22Rv1 (cell line): ENCODE results near the gene MAN2A1.

ENCODE experiments used
- H3K27ac ChIP-seq: fragments of 450-650 bp; 2 replicates; pipeline ENCODE4 v1.5.1; 2017
- ZFX ChIP-seq: fragments of 450-650 bp; IDR thresholded peaks from 2 replicates; pipeline ENCODE4 v1.6.1; 2017; ENCODE audit warnings: antibody characterized with exemption, borderline replicate concordance
- TF ChIP-seq, protein P1 (sequence below): fragments of 450-650 bp; IDR thresholded peaks from 2 replicates; pipeline ENCODE4 v1.5.1; 2017; ENCODE audit warnings: mild to moderate bottlenecking

MAN2A1 gene

DNA sequence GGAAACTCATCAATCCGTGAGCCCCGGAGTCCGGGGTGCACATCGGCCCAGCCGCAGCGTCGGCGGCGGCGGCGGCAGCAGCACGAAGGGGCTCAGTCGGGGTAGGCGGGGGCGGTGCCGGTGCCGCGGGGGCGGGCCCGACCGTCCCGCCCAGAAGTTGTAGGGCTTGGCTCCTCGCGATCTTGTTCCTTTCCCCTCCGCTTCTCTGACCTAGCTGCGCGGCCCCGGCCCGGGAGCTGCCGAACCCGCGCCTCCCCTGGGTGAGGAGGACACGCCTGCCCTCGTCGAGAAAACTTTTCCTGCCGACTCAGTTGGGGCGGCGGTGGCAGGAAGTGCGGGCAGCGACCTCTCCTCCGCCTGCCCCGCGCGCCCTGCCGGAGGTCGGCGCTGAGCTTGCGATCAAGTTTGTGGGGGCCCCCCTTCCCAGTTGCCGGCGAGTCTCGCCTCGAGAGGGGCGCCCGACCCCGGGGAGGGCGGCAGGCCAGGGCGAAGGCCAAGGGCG is at the start of gene MAN2A1:
MAN2A1 (plus strand) TSS at position 188 of the 502 bp plus-strand sequence. CDS start 491 bp downstream, outside the sequence.
- peak within 1 kb of the TSS; percentile 98 for H3K27ac ChIP-seq
- TF ChIP-seq ZFX: no peak
- TF ChIP-seq, protein P1, sequence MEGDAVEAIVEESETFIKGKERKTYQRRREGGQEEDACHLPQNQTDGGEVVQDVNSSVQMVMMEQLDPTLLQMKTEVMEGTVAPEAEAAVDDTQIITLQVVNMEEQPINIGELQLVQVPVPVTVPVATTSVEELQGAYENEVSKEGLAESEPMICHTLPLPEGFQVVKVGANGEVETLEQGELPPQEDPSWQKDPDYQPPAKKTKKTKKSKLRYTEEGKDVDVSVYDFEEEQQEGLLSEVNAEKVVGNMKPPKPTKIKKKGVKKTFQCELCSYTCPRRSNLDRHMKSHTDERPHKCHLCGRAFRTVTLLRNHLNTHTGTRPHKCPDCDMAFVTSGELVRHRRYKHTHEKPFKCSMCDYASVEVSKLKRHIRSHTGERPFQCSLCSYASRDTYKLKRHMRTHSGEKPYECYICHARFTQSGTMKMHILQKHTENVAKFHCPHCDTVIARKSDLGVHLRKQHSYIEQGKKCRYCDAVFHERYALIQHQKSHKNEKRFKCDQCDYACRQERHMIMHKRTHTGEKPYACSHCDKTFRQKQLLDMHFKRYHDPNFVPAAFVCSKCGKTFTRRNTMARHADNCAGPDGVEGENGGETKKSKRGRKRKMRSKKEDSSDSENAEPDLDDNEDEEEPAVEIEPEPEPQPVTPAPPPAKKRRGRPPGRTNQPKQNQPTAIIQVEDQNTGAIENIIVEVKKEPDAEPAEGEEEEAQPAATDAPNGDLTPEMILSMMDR: no peak

DNA sequence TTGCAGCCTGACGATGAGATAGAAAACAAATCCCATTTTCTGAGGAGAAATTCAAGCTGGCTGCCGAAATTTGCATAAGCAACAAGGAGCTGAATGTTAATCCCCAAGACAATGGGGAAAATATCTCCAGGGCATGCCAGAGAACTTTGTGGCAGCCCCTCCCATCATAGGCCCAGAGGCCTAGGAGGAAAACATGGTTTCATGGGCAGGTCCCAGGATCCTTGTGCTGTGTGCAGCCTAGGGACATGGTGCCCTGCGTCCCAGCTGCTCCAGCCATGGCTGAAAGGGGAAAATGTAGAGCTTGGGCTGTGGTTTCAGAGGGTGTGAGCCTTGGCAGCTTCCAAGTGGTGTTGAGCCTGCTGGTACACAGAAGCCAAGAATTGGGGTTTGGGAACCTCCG is 48.8 kb upstream of the MAN2A1 start:
- no peak overlapping the region for H3K27ac ChIP-seq
- no peak for TF ChIP-seq ZFX
- TF ChIP-seq, protein P1: no peak

DNA sequence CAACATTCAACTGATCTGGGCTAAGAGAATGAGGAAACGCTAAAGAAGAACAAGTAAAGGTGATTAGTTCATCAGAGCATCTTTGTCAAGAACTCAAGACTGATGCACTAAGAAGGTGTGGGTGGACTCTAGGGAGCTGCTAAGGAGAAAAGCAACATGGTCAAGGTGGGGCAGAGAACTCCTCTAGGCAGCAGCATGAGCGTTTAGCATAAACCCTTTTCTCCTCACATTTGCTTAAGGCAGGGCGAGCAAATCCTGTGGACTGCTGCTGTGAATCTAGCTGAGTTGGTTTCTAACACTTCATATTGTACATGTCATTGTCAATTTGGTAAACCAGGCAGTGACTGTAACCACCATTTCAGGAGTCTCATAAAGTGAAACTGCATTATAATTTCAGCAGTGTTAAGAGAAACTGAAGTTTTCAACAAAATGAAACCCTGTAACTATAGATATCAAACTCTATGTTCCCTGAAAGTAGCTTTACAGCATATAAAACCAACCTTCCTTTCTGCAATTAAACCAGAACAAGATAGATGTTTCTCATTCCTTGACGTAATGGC is 45.9 kb upstream of the MAN2A1 start:
- H3K27ac ChIP-seq: no peak overlapping the region

DNA sequence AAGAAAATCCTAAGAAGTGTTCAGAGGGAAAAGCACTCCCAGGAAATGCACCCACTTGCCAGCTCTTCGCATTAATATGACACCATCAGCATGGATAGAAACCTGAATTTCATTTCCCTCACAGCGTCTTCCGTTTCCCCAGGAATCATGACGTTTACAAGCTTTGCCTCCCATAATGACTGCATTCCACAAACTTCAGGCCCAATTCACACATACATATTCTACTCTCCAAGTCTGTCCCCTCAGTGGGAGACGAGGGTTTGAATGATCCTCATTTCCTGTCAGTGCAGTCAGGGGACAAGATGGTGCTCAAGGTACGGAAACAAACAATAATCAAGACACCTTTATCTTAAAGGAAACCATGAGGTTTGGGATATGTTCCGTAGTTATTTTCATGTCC is 44.9 kb upstream of the MAN2A1 start:
- H3K27ac ChIP-seq: no peak overlapping the region
- TF ChIP-seq ZFX: no peak
- TF ChIP-seq, protein P1: no peak

More for the DNA sequence above, 45.9 kb upstream of the MAN2A1 start:
- TF ChIP-seq, protein P1: no peak
- no peak for TF ChIP-seq ZFX

DNA sequence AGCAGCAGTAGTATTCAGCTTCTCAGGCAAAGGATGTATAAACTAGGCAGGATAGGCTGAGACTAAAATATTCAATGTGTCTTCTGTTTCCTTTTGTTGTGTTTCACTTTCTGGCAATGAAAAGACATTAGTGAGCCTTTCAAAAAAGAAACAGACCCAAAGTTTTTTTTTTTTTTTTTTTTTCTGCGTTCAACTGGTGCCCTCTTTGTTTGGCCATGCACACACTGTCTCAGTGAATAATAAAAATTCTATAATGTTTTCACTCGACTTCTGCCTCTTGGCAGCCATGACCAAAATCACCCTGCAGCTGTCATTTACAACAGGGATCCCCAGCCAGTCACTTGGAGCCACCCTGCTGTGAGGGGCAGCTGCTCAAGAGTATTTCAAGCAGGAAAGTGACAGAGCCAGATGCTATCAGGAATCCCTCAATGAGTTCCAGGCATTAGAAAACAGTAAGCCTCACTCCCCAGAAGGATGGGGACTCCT is 44.0 kb upstream of the MAN2A1 start:
- TF ChIP-seq, protein P1: no peak
- no peak for TF ChIP-seq ZFX
- no peak overlapping the region for H3K27ac ChIP-seq

DNA sequence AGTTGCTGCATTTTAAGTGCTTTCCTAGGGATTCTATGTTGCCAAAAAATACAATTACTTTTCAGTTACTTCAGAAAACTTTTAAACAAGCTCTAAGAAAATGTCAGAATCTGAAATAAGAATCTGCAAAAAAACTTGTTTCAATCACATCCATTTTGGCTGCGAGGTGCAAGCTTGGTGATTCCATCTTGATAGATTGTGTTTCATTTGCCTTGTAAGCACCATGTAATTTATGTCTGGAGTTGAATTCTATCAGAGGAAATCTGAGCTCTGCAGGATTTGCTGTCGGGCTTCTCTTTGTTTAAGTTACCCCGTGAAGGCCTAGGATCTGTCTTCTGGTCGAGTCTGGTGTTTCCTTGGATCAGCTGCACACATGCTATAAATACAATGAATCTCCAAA is 40.4 kb upstream of the MAN2A1 start:
- no peak overlapping the region for H3K27ac ChIP-seq
- TF ChIP-seq, protein P1: no peak
- TF ChIP-seq ZFX: no peak

DNA sequence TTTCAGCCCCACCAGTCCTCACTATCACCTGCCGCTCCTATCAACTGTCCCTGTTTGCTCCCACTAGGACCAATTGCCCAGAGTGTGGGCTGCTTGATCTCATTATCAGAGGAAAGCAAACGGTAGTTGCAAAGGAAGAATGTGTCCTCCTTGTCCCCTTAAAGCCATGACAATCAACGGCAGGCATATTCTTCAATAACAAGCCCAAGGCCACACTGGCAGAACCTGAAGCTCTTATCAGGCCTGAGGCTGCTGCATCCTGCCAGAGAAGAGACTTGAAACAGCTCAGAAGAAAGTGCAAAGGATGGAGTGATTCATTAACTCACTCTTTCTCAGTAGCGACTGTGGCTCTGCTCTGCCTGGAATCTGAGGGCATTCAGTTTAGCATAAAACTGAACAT is 39.2 kb upstream of the MAN2A1 start:
- no peak for TF ChIP-seq ZFX
- TF ChIP-seq, protein P1: no peak
- H3K27ac ChIP-seq: no peak overlapping the region
